Left lung (tissue), 10 donors: ENCODE results near the gene EPS8. TPM values are rescaled to one million over a fixed set of nuclear protein-coding genes. Genes with fewer than 3 reads are reported as not detected.

Experiments used
- ATAC-seq: fragments of 200-7000 bp; cut with Tn5 transposase; one replicate; pipeline ENCODE4 v1.9.1; 2020; ENCODE audit warnings: moderate library complexity
- DNase-seq, 4 donors: peaks; one replicate each; pipeline ENCODE4 v3.0.0-alpha.2; 2013 to 2020
- H3K27ac ChIP-seq, 2 donors: fragments of 200-600 bp; sonication (generic) in 1 of 2; one replicate each; pipeline versions ENCODE4 v1.5.0 to v1.8.0; 2020 to 2021
- H3K27me3 ChIP-seq, 2 donors: fragments of 200-600 bp; sonication (generic) in 1 of 2; one replicate each; pipeline versions ENCODE4 v1.5.0 to v1.8.0; 2020 to 2021
- H3K36me3 ChIP-seq, 2 donors: fragments of 200-600 bp; sonication (generic) in 1 of 2; one replicate each; pipeline versions ENCODE4 v1.5.0 to v1.8.0; 2020 to 2021
- H3K4me1 ChIP-seq, 2 donors: fragments of 200-600 bp; one replicate each; pipeline ENCODE4 v1.8.0; 2021
- H3K4me3 ChIP-seq, 2 donors: fragments of 200-600 bp; sonication (generic) in 1 of 2; one replicate each; pipeline versions ENCODE4 v1.5.0 to v1.8.0; 2020 to 2021; ENCODE audit warnings: mild to moderate bottlenecking in 1 of 2
- H3K9me3 ChIP-seq, 2 donors: fragments of 200-600 bp; sonication (generic) in 1 of 2; one replicate each; pipeline versions ENCODE4 v1.5.0 to v1.8.0; 2020 to 2021
- CTCF ChIP-seq, 2 donors: fragments of 200-600 bp; sonication (generic) in 1 of 2; IDR thresholded peaks; one replicate each; pipeline versions ENCODE4 v1.5.0 to v1.8.0; 2021; ENCODE audit warnings: antibody characterized with exemption in 2 of 2
- intact Hi-C, 2 donors: fragments of 100-400 bp; cut with DNase I; formaldehyde crosslinking; loops; one replicate each; pipeline versions ENCODE4 v1.11.2 to v1.14.2; 2022
- polyA plus RNA-seq, 6 donors: library from polyadenylated mRNA; unstranded; fragments of 120-200 nt; gene quantifications; one replicate each; pipeline ENCODE4 v1.2.1, GENCODE V29; 2013; ENCODE audit not compliant: insufficient read length in 6 of 6
- total RNA-seq, 2 donors: library from RNA; stranded (reverse); fragmentation: NEBNext Ultra II Directional; extraction: Animal tissue kit (Norgen Biotek cat#: 25700); gene quantifications; one replicate each; pipeline ENCODE4 v1.2.1, GENCODE V29; 2021
- donor health status: DM: no; HTN: yes; CAD: no.
- donor health status: DM: no; HTN: no; CAD: no.

The EPS8 gene
- total and polyA plus RNA-seq, 8 donors, result 29.0 to 64.8 (median 42.6) TPM

- H3K9me3 ChIP-seq, result no peaks in the 10 kb centered on the region
- ATAC-seq, result peak; percentile 86
- no peak for TF ChIP-seq CTCF (IDR thresholded peaks at IDR 0.05)
- no peaks in the 10 kb centered on the region for H3K4me1 ChIP-seq
- H3K4me3 ChIP-seq, result no peak overlapping the region
- peak overlapping the region in 1 of 2 donors; percentile 23 for H3K27ac ChIP-seq
- no peak for DNase-seq
- no peaks in the 10 kb centered on the region for H3K36me3 ChIP-seq
- H3K27me3 ChIP-seq, result no peaks in the 10 kb centered on the region
- intact Hi-C loops, result no loop called here
These were observed 12.9 kb upstream of the EPS8 start for GRCh38 chr12:15801770-15802744.

DNA sequence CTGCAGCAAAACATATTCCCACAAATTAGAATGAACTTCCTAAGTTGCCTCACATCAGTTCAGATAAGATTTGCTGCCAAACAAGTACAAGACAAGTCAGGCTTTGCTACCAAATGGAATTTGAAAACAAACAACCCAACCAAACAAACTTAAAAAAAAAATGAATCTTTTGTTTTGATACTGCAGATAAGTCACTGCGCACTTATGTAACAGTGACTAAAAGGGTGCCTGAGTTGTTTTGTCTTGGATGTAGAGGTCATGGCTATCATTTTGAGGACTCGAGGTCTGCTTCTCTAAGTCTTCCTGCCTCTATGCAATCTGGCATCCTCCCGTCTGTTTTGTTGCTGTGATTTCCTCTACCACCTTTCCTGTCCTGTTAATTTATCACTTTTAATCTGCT lies 11.1 kb upstream of the EPS8 start:
- ATAC-seq (no peak), DNase-seq (no peak)
- Histone ChIP-seq H3K9me3 (no peaks in the 10 kb centered on the region), H3K27ac (no peak overlapping the region), H3K36me3 (no peaks in the 10 kb centered on the region), H3K4me1 (no peaks in the 10 kb centered on the region), H3K27me3 (no peaks in the 10 kb centered on the region), H3K4me3 (no peak overlapping the region)
- no peak for TF ChIP-seq CTCF (IDR thresholded peaks at IDR 0.05)
- intact Hi-C loops, result no loop called here

DNA sequence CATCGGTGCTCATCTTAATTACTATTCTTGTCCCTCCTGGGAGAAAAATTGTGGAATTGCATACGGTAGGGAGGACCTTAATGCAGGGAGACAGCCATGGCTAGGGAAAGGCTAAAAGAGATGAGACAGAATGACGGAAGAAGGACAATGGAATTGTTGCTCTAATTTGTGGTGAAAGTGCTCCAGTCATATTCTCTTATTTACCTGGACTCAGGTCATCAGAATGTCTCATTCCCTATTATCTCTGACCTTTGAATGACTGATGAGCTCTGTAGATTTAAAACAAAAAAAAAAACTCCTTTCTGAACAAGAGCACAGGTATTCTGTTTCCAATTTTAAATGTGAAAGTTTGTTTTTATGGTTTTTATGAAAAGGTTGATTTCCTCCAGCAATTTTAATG lies 8.6 kb upstream of the EPS8 start:
- Histone ChIP-seq H3K36me3 (no peaks in the 10 kb centered on the region), H3K27me3 (no peaks in the 10 kb centered on the region), H3K9me3 (no peaks in the 10 kb centered on the region), H3K27ac (no peak overlapping the region), H3K4me3 (no peak overlapping the region), H3K4me1 (no peaks in the 10 kb centered on the region)
- ATAC-seq, result no peak
- no peak for DNase-seq
- intact Hi-C loops, result no loop called here
- TF ChIP-seq CTCF (IDR thresholded peaks at IDR 0.05), result no peak

GRCh38 chr12:15796493-15797141 lies 7.4 kb upstream of the EPS8 start:
- Histone ChIP-seq H3K27me3 (no peaks in the 10 kb centered on the region), H3K27ac (no peak overlapping the region), H3K9me3 (no peaks in the 10 kb centered on the region), H3K4me3 (no peak overlapping the region), H3K36me3 (no peaks in the 10 kb centered on the region), H3K4me1 (no peaks in the 10 kb centered on the region)
- no peak for ATAC-seq
- DNase-seq, result peak in 1 of 4 donors; percentile 29
- TF ChIP-seq CTCF (IDR thresholded peaks at IDR 0.05), result no peak
- intact Hi-C loops, result no loop called here

DNA sequence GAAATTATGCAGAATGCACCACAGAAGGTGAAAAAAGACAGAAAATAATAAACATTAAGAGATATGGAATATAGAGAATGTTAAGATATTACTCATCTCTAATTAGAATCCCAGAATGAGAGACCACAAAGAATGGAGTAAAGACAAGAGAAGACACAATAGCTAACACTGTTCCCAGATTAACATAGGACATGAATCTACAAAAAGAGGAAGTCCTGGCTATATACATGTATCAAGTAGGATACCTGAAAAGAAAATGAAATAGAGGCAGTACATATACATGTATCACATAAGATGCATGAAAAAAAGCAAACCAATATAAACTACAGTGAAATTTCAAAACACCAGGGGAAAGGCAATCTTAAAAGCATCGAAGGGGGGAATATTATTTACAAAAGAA lies 5.6 kb upstream of the EPS8 start:
- TF ChIP-seq CTCF (IDR thresholded peaks at IDR 0.05), result no peak
- intact Hi-C loops, result no loop called here
- H3K36me3 ChIP-seq, result no peaks in the 10 kb centered on the region
- H3K27me3 ChIP-seq, result peaks cover 0 to 2% of the 10 kb centered on the region in 2 donors
- H3K27ac ChIP-seq, result no peak overlapping the region
- DNase-seq (no peak), ATAC-seq (no peak)
- H3K4me1 ChIP-seq, result peaks cover 0 to 6% of the 10 kb centered on the region in 2 donors
- no peaks in the 10 kb centered on the region for H3K9me3 ChIP-seq
- no peak overlapping the region for H3K4me3 ChIP-seq
